22Rv1 (cell line): ENCODE results near the gene PLRG1.

ENCODE experiments used
- CTCF ChIP-seq: fragments of 450-650 bp; IDR thresholded peaks from 2 replicates; pipeline ENCODE4 v1.5.1; 2017; ENCODE audit warnings: mild to moderate bottlenecking
- ZFX ChIP-seq: fragments of 450-650 bp; IDR thresholded peaks from 2 replicates; pipeline ENCODE4 v1.6.1; 2017; ENCODE audit warnings: antibody characterized with exemption, borderline replicate concordance

- TF ChIP-seq CTCF (no peak), ZFX (no peak)
These were observed 41.7 kb upstream of the PLRG1 start for GRCh38 chr4:154591890-154592289.
